Measurements from ENCODE around the gene SLC5A11. TPM values are rescaled to one million over a fixed set of nuclear protein-coding genes. Genes with fewer than 3 reads are reported as not detected.
"Not testable (repeated sequence)": the region's sequence is repeated elsewhere in the genome, so short reads cannot be mapped to it uniquely, and the experiment has no call there.

SLC5A11 gene
- total RNA-seq, 1 experiment from 2014 or later, result 0.51 TPM

DNA sequence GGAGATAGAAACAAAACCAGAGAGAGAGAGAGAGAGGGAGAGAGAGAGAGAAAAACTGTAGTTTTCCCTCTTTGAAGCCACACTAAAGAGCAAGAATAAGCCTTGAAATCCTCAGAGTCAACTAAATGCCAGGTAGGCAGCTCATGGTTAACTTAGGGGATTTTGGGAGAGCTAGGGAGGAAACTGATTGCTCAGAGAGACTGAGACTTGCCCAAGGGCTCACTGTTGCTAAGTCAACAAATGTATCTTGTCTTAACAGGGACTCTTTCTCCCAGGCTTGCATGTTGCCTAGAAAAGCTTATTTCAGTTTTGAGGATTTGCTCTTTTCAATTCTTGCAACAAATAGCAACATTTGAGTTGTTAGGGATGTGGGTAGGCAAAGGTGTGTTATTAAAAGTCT lies 4.5 kb upstream of the SLC5A11 start:
- ATAC-seq, result 0 out of 2 replicates have a peak, but pooled peaks have one; percentile 9
- peak overlapping the region; percentile 54 for H3K27ac ChIP-seq (ENCODE audit: low read length)

GRCh38 chr16:24844101-24845030 lies 1.4 kb upstream of the SLC5A11 start:
- no peaks in the 10 kb centered on the region for H3K9me3 ChIP-seq (ENCODE audit: low read length)
- H3K27me3 ChIP-seq (ENCODE audit: low read length), result no peaks in the 10 kb centered on the region
- no peaks in the 10 kb centered on the region for H3K9me2 ChIP-seq (replicated peaks; ENCODE audit: low read length)
- DNase-seq (peak; percentile 70), ATAC-seq (peak; percentile 53)
- ChIA-PET CTCF (no interaction called here), POLR2A (ENCODE audit: unreplicated experiment) (no interaction called here)
- no peaks in the 10 kb centered on the region for H3K79me2 ChIP-seq (ENCODE audit: low read length)
- peak overlapping the region; percentile 49 for H3K9ac ChIP-seq (ENCODE audit: low read length)
- H3K36me3 ChIP-seq (ENCODE audit: low read depth, low read length), result no peaks in the 10 kb centered on the region
- peaks cover 39% of the 10 kb centered on the region for H3K4me1 ChIP-seq (ENCODE audit: insufficient read depth, low read length)
- no peaks in the 10 kb centered on the region for H3F3A ChIP-seq (ENCODE audit: low read length, unreplicated experiment)
- intact Hi-C loops (cut with micrococcal nuclease), result loop anchor here (10.0 kb wide), 1 partner anchor 200 kb away; no protein-coding TSS in a partner anchor
- 0 out of 2 replicates have a peak overlapping the region, but pooled peaks have one; percentile 15 for H3K4me2 ChIP-seq (ENCODE audit: low read length)
- H3K27ac ChIP-seq (ENCODE audit: low read length), result peak overlapping the region; percentile 84
- no peaks in the 10 kb centered on the region for H4K20me1 ChIP-seq (ENCODE audit: low read length)
- no TSS peak for BruUV-seq (replicated peaks)
- no peak for TF ChIP-seq EZH2phosphoT487 (IDR thresholded peaks at IDR 0.05; ENCODE audit: borderline replicate concordance, low read length)
- no peak for TF ChIP-seq CTCF (conservative IDR thresholded peaks at IDR 0.05; ENCODE audit: low read depth, low read length)
- TF ChIP-seq EZH2 (IDR thresholded peaks at IDR 0.05; ENCODE audit: low read length, unreplicated experiment), result no peak
- no peak overlapping the region for H3K4me3 ChIP-seq (ENCODE audit: low read length)
- 0 out of 2 replicates have a peak overlapping the region, but pooled peaks have one; percentile 7 for H2AFZ ChIP-seq (ENCODE audit: low read length)

More for the DNA sequence above, 4.5 kb upstream of the SLC5A11 start:
- intact Hi-C loops (cut with micrococcal nuclease), result loop anchor here (10.0 kb wide), 1 partner anchor 204 kb away; no protein-coding TSS in a partner anchor
- Histone ChIP-seq H4K20me1 (ENCODE audit: low read length) (no peaks in the 10 kb centered on the region), H3K36me3 (ENCODE audit: low read depth, low read length) (no peaks in the 10 kb centered on the region), H3K4me2 (ENCODE audit: low read length) (peak overlapping the region; percentile 76), H2AFZ (ENCODE audit: low read length) (0 out of 2 replicates have a peak overlapping the region, but pooled peaks have one; percentile 21), H3K4me3 (ENCODE audit: low read length) (0 out of 2 replicates have a peak overlapping the region, but pooled peaks have one; percentile 14), H3K79me2 (ENCODE audit: low read length) (no peaks in the 10 kb centered on the region), H3K27me3 (ENCODE audit: low read length) (no peaks in the 10 kb centered on the region), H3K9me2 (replicated peaks; ENCODE audit: low read length) (no peaks in the 10 kb centered on the region), H3K9ac (ENCODE audit: low read length) (no peak overlapping the region), H3K4me1 (ENCODE audit: insufficient read depth, low read length) (peaks cover 32% of the 10 kb centered on the region), H3F3A (ENCODE audit: low read length, unreplicated experiment) (no peaks in the 10 kb centered on the region), H3K9me3 (ENCODE audit: low read length) (no peaks in the 10 kb centered on the region)
- BruUV-seq (replicated peaks), result no TSS peak
- ChIA-PET POLR2A (ENCODE audit: unreplicated experiment) (no interaction called here), CTCF (no interaction called here)
- peak; percentile 25 for DNase-seq
- TF ChIP-seq EZH2phosphoT487 (IDR thresholded peaks at IDR 0.05; ENCODE audit: borderline replicate concordance, low read length) (no peak), EZH2 (IDR thresholded peaks at IDR 0.05; ENCODE audit: low read length, unreplicated experiment) (no peak), CTCF (conservative IDR thresholded peaks at IDR 0.05; ENCODE audit: low read depth, low read length) (no peak)

DNA sequence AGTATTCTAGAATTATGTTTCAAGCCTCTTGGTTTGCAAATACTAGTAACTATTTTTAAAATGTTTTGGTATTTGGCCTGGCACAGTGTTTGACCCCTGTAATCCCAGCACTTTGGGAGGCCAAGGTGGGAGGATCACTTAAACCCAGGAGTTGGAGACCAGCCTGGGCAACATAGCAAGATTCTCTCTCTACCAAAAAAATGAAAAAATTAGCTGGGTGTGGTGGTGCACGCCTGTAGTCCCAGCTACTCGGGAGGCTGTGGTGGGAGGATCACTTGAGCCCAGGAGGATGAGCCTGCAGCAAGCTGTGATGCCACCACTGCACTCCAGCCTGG lies 765 bp upstream of the SLC5A11 start:
- H3K4me3 ChIP-seq (ENCODE audit: low read length); H3K27me3 ChIP-seq (ENCODE audit: low read length); H3K9me2 ChIP-seq (replicated peaks; ENCODE audit: low read length); POLR2A ChIA-PET (ENCODE audit: unreplicated experiment); DNase-seq; H2AFZ ChIP-seq (ENCODE audit: low read length); CTCF ChIA-PET; H3F3A ChIP-seq (ENCODE audit: low read length, unreplicated experiment); H3K4me2 ChIP-seq (ENCODE audit: low read length); H3K9me3 ChIP-seq (ENCODE audit: low read length); H3K36me3 ChIP-seq (ENCODE audit: low read depth, low read length); H4K20me1 ChIP-seq (ENCODE audit: low read length); H3K79me2 ChIP-seq (ENCODE audit: low read length); BruUV-seq (replicated peaks); H3K9ac ChIP-seq (ENCODE audit: low read length); ATAC-seq: not testable (repeated sequence)
- H3K27ac ChIP-seq (ENCODE audit: low read length), result peak overlapping the region; percentile 84
- peaks cover 39% of the 10 kb centered on the region for H3K4me1 ChIP-seq (ENCODE audit: insufficient read depth, low read length)
- intact Hi-C loops (cut with micrococcal nuclease), result loop anchor here (10.0 kb wide), 1 partner anchor 200 kb away; no protein-coding TSS in a partner anchor
